Coronary artery (tissue), 2 donors: ENCODE measurements around the gene GPC6.

ENCODE experiments used
- DNase-seq: peaks from one replicate; pipeline ENCODE4 v3.0.0-alpha.2; 2017; ENCODE audit warnings: low spot score
- H3K27ac ChIP-seq, 2 donors: fragments of 200-600 bp; sonication (generic); one replicate each; pipeline ENCODE4 v1.5.1; 2016 to 2019
- H3K4me3 ChIP-seq: fragments of 200-600 bp; sonication (generic); 2 replicates; pipeline ENCODE4 v1.5.1; 2016; ENCODE audit warnings: mild to moderate bottlenecking, moderate library complexity
- CTCF ChIP-seq: fragments of 200-600 bp; sonication (generic); IDR thresholded peaks from one replicate; pipeline ENCODE4 v1.5.1; 2019; ENCODE audit warnings: antibody characterized with exemption

The GPC6 gene

DNA sequence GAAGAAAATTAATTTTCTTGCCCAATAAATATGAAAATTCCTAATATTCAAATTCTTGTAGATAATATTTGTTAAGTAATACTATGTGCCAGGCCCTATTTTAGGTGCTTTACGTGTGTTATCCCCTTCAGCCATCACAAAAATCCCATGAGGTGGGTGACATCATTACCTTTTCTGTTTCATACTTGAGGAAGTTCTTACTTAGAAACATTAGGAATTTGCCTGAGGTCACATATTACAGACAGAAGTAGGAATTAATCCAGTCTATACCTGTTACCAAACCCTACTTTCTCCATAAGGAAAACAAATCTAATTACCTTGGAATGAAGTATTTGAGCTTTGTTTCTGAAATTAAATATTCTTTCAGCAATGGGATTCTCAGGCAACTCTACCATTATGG, 336.1 kb downstream of the GPC6 start:
- TF ChIP-seq CTCF = no peak

DNA sequence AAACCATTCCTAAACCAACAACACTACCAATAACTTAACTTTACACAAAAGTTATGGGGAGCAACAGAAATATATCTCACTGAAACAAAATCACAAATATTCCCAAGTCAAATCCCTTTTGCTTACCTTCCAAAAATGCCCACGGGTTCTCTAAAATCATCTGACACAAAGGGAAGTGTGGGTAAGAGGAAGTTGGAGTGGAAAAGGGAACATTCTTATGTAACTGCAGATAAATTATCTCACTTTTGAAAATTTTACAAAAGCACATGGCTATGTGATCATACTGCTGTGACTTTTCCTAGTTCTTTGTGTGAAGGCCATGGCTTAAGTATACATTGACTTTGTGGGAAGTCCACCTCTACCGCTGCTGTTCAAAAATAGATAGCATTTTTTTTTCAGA, 350.5 kb downstream of the GPC6 start:
- no peak for TF ChIP-seq CTCF
- H3K27ac ChIP-seq = no peak overlapping the region
- no peak for DNase-seq
- no peak overlapping the region for H3K4me3 ChIP-seq

More for the DNA sequence above, 336.1 kb downstream of the GPC6 start:
- Histone ChIP-seq H3K27ac (no peak overlapping the region), H3K4me3 (no peak overlapping the region)
- DNase-seq = no peak

- no peak for DNase-seq
- no peak for TF ChIP-seq CTCF
- Histone ChIP-seq H3K4me3 (no peak overlapping the region), H3K27ac (no peak overlapping the region)
These were observed 363.2 kb downstream of the GPC6 start for GRCh38 chr13:93589788-93590187.

- DNase-seq = no peak
- TF ChIP-seq CTCF = no peak
- Histone ChIP-seq H3K27ac (no peak overlapping the region), H3K4me3 (no peak overlapping the region)
These were observed 376.4 kb downstream of the GPC6 start for GRCh38 chr13:93603043-93603442.

- DNase-seq = no peak
- TF ChIP-seq CTCF = no peak
- H3K4me3 ChIP-seq = no peak overlapping the region
- H3K27ac ChIP-seq = no peak overlapping the region
These were observed 388.2 kb downstream of the GPC6 start for GRCh38 chr13:93614776-93615175.

DNA sequence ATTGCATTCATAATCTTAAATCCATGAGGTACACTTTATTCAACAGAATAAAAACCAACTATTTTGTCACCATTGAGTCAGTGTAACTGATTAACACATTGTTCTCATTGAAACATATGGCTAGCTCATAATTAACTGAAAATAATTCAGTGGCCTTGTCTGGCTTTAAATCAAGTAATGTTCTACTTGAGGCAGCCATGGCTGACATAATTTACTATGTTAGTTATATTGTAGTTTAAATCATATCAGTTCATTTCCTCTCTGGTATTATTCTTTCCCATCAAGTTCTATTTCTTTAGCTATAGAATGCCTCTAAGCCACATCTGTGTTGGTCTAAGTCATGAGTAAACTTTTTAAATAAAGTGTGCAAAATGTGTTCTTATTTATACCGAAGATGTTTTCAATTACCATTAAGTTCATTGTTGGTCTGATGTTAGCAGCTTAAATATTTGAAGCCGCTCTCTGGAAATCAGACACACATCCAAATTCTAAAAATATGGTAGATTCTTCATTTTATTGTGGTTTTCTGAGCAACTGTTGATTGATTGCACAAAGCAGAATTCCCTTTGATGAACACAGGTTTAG, 393.7 kb downstream of the GPC6 start:
- DNase-seq = no peak
- TF ChIP-seq CTCF = no peak
- Histone ChIP-seq H3K27ac (no peak overlapping the region), H3K4me3 (no peak overlapping the region)

GRCh38 chr13:93621051-93621450, 394.4 kb downstream of the GPC6 start:
- Histone ChIP-seq H3K27ac (no peak overlapping the region), H3K4me3 (no peak overlapping the region)
- TF ChIP-seq CTCF = no peak
- DNase-seq = no peak
